ENCODE measurements around the gene CARD14. TPM values are rescaled to one million over a fixed set of nuclear protein-coding genes. Genes with fewer than 3 reads are reported as not detected.

Gene CARD14
- polyA plus RNA-seq, 1 donor (not counting 4 experiments of a cell fraction or from before 2014, with no cell fraction given), result 0.49 TPM

DNA sequence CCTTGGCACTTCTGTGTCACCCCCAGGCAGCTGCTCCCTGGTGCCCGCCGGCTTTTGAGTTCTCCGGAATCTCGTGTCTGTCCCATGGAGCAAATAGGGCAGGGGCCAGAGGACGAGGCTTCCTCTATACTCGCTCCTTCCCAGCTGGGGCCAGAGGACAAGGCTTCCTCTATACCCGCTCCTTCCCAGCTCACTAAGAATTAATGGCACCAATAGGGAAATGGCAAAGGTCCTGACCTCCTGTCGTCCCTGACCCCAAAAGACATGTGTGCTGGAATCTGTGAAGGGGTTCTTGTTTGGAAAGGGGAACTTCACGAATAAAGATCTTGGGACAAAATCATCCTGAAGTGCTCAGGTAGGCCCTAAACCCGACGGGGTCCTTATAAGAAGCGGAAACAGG is 42.7 kb downstream of the CARD14 start:
- Histone ChIP-seq H3K4me3 (ENCODE audit: control insufficient read depth in 2 of 3, extremely low read depth in 1 of 3, insufficient read depth in 2 of 3, low read depth in 1 of 3, low read length in 3 of 3) (no peak overlapping the region), H3K4me2 (ENCODE audit: control insufficient read depth, extremely low read depth, insufficient read depth, low read depth, low read length) (no peak overlapping the region), H3K9me3 (ENCODE audit: control insufficient read depth, low read depth, low read length) (no peaks in the 10 kb centered on the region), H3K27ac (ENCODE audit: control insufficient read depth, insufficient read depth, low read length) (no peak overlapping the region), H3K9ac (ENCODE audit: control insufficient read depth, extremely low read depth, insufficient read depth, low read length) (no peak overlapping the region), H4K20me1 (ENCODE audit: control insufficient read depth, extremely low read depth, insufficient read depth, low read length) (no peaks in the 10 kb centered on the region), H3K79me2 (ENCODE audit: control insufficient read depth, insufficient read depth, low read length) (no peaks in the 10 kb centered on the region), H3K4me1 (ENCODE audit: control insufficient read depth, extremely low read depth, insufficient read depth, low read length) (no peaks in the 10 kb centered on the region), H3K36me3 (ENCODE audit: control insufficient read depth in 2 of 2, extremely low read depth in 1 of 2, insufficient read depth in 2 of 2, low read length in 2 of 2) (peaks cover 7 to 8% of the 10 kb centered on the region in 2 experiments), H2AFZ (ENCODE audit: control insufficient read depth, low read length) (no peak overlapping the region), H3K27me3 (ENCODE audit: control insufficient read depth, extremely low read depth, insufficient read depth, low read length) (no peaks in the 10 kb centered on the region), H3K9me1 (ENCODE audit: control insufficient read depth, extremely low read depth, insufficient read depth, low read length) (no peaks in the 10 kb centered on the region)
- DNase-seq (ENCODE audit: low read depth, low spot score), result no peak
- TF ChIP-seq, protein P1, sequence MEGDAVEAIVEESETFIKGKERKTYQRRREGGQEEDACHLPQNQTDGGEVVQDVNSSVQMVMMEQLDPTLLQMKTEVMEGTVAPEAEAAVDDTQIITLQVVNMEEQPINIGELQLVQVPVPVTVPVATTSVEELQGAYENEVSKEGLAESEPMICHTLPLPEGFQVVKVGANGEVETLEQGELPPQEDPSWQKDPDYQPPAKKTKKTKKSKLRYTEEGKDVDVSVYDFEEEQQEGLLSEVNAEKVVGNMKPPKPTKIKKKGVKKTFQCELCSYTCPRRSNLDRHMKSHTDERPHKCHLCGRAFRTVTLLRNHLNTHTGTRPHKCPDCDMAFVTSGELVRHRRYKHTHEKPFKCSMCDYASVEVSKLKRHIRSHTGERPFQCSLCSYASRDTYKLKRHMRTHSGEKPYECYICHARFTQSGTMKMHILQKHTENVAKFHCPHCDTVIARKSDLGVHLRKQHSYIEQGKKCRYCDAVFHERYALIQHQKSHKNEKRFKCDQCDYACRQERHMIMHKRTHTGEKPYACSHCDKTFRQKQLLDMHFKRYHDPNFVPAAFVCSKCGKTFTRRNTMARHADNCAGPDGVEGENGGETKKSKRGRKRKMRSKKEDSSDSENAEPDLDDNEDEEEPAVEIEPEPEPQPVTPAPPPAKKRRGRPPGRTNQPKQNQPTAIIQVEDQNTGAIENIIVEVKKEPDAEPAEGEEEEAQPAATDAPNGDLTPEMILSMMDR (optimal IDR thresholded peaks at IDR 0.05 in 1 of 3, IDR thresholded peaks at IDR 0.05 in 1 of 3, conservative IDR thresholded peaks at IDR 0.05 in 1 of 3; ENCODE audit: extremely low read depth in 1 of 3, insufficient read depth in 2 of 3, low read length in 3 of 3), result no peak
- TF ChIP-seq EZH2 (IDR thresholded peaks at IDR 0.05; ENCODE audit: low read length), result no peak
- dilution Hi-C loops (cut with MboI; ENCODE audit: extremely low pct_ligation_motif_present, low sequenced_read_pairs), result no loop called here
- FAIRE-seq, result no peak

DNA sequence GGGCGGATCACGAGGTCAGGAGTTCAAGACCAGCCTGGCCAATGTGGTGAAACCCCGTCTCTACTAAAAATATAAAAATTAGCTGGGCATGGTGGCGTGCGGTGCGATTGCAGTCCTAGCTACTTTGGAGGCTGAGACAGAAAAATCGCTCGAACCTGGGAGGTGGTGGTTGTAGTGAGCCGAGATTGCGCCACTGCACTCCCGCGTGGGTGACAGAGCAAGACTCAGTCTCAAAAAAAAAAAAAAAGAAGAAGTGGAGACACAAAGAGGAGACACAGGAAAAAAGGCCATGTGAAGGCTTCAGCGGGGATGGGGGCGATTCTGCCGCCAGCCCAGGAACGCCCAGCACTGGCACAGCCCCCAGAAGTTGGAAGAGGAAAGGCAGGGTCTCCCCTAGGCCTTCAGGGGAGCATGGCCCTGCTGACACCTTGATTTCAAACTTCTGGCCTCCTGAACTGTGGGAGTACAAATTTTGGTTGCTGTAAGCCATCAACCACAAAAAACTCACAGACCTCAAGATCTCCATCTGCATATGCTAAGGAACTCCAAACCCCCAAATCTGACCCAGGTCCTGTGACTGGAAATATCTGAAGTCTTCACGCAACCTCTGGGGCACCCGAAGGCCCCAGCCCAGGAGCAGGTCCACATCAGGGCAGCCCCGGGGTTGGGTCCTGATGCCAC is 43.3 kb downstream of the CARD14 start:
- no peaks in the 10 kb centered on the region for H3K27me3 ChIP-seq (ENCODE audit: control insufficient read depth, extremely low read depth, insufficient read depth, low read length)
- no peaks in the 10 kb centered on the region for H3K4me1 ChIP-seq (ENCODE audit: control insufficient read depth, extremely low read depth, insufficient read depth, low read length)
- H3K36me3 ChIP-seq (ENCODE audit: control insufficient read depth in 2 of 2, extremely low read depth in 1 of 2, insufficient read depth in 2 of 2, low read length in 2 of 2), result peaks cover 7 to 8% of the 10 kb centered on the region in 2 experiments
- H3K4me3 ChIP-seq (ENCODE audit: control insufficient read depth in 2 of 3, extremely low read depth in 1 of 3, insufficient read depth in 2 of 3, low read depth in 1 of 3, low read length in 3 of 3), result no peak overlapping the region
- no peak overlapping the region for H2AFZ ChIP-seq (ENCODE audit: control insufficient read depth, low read length)
- no peaks in the 10 kb centered on the region for H4K20me1 ChIP-seq (ENCODE audit: control insufficient read depth, extremely low read depth, insufficient read depth, low read length)
- no peak for FAIRE-seq
- H3K9me1 ChIP-seq (ENCODE audit: control insufficient read depth, extremely low read depth, insufficient read depth, low read length), result no peaks in the 10 kb centered on the region
- H3K9me3 ChIP-seq (ENCODE audit: control insufficient read depth, low read depth, low read length), result no peaks in the 10 kb centered on the region
- no peak for DNase-seq (ENCODE audit: low read depth, low spot score)
- no peaks in the 10 kb centered on the region for H3K79me2 ChIP-seq (ENCODE audit: control insufficient read depth, insufficient read depth, low read length)
- dilution Hi-C loops (cut with MboI; ENCODE audit: extremely low pct_ligation_motif_present, low sequenced_read_pairs), result no loop called here
- TF ChIP-seq EZH2 (IDR thresholded peaks at IDR 0.05; ENCODE audit: low read length), result no peak
- TF ChIP-seq, protein P1 (optimal IDR thresholded peaks at IDR 0.05 in 1 of 3, IDR thresholded peaks at IDR 0.05 in 1 of 3, conservative IDR thresholded peaks at IDR 0.05 in 1 of 3; ENCODE audit: extremely low read depth in 1 of 3, insufficient read depth in 2 of 3, low read length in 3 of 3), result no peak
- no peak overlapping the region for H3K9ac ChIP-seq (ENCODE audit: control insufficient read depth, extremely low read depth, insufficient read depth, low read length)
- no peak overlapping the region for H3K27ac ChIP-seq (ENCODE audit: control insufficient read depth, insufficient read depth, low read length)
- no peak overlapping the region for H3K4me2 ChIP-seq (ENCODE audit: control insufficient read depth, extremely low read depth, insufficient read depth, low read depth, low read length)

All from keratinocyte (primary cell).